Breast epithelium (tissue), 4 donors: ENCODE data around the gene ARHGAP8. TPM values are rescaled to one million over a fixed set of nuclear protein-coding genes. Genes with fewer than 3 reads are reported as not detected.

Experiments used
- DNase-seq, 2 donors: peaks; one replicate each; pipeline ENCODE4 v3.0.0-alpha.2; 2019; ENCODE audit warnings: low spot score in 2 of 2
- H3K27ac ChIP-seq, 2 donors: fragments of 200-600 bp; sonication (generic) in 1 of 2; one replicate each; pipeline ENCODE4 v1.5.1; 2016 to 2019; ENCODE audit warnings: mild to moderate bottlenecking in 1 of 2
- H3K27me3 ChIP-seq, 2 donors: fragments of 200-600 bp; sonication (generic) in 1 of 2; one replicate each; pipeline versions ENCODE4 v1.5.1 to v1.6.0; 2017 to 2019; ENCODE audit warnings: control low read depth in 1 of 2, mild to moderate bottlenecking in 1 of 2
- H3K36me3 ChIP-seq: fragments of 200-600 bp; one replicate; pipeline ENCODE4 v1.5.1; 2019
- H3K4me1 ChIP-seq, 2 donors: fragments of 200-600 bp; sonication (generic); one replicate each; pipeline ENCODE4 v1.5.1; 2016 to 2019; ENCODE audit warnings: control low read depth in 1 of 2
- H3K4me3 ChIP-seq, 3 donors: fragments of 200-600 bp; sonication (generic); 1 replicate in 2 of 3; 2 replicates in 1 of 3; pipeline ENCODE4 v1.5.1; 2016 to 2019; ENCODE audit warnings: mild to moderate bottlenecking in 3 of 3, moderate library complexity in 2 of 3
- H3K9me3 ChIP-seq, 2 donors: fragments of 200-600 bp; sonication (generic) in 1 of 2; one replicate each; pipeline ENCODE4 v1.5.1; 2016 to 2019; ENCODE audit warnings: control low read depth in 1 of 2
- CTCF ChIP-seq, 3 donors: fragments of 450-650 bp; IDR thresholded peaks; one replicate each; pipeline ENCODE4 v1.5.1; 2016 to 2017; ENCODE audit warnings: antibody characterized with exemption in 3 of 3, mild to moderate bottlenecking in 3 of 3, moderate library complexity in 3 of 3
- POLR2A ChIP-seq: fragments of 450-650 bp; IDR thresholded peaks from one replicate; pipeline ENCODE4 v1.6.1; 2016; ENCODE audit warnings: antibody characterized with exemption, mild to moderate bottlenecking, moderate library complexity
- POLR2AphosphoS5 ChIP-seq, 3 donors: sonication (generic); formaldehyde crosslinking; IDR thresholded peaks; one replicate each; pipeline ENCODE4 v1.6.1; 2017; ENCODE audit warnings: antibody characterized with exemption in 3 of 3
- intact Hi-C: fragments of 100-400 bp; cut with DNase I; formaldehyde crosslinking; loops from one replicate; pipeline ENCODE4 v1.15.1; 2023; ENCODE audit warnings: low total_unique reads
- total RNA-seq, 3 donors: library from RNA; depleted of rRNA; stranded (reverse); fragments of >200 nt; gene quantifications; one replicate each; pipeline ENCODE4 v1.1.0, GENCODE V29; 2016

The ARHGAP8 gene
- total RNA-seq, 3 donors from 2014 or later = 9.8 to 39.4 (median 32.4) TPM

- no peak for TF ChIP-seq POLR2AphosphoS5 (IDR thresholded peaks at IDR 0.05)
- TF ChIP-seq POLR2A = no peak
- no peak for TF ChIP-seq CTCF (IDR thresholded peaks at IDR 0.05)
- no peaks in the 10 kb centered on the region for H3K9me3 ChIP-seq
- DNase-seq = no peak
Observed at GRCh38 chr22:44783091-44783490, 30.7 kb downstream of the ARHGAP8 start.

GRCh38 chr22:44783581-44783980 lies 31.2 kb downstream of the ARHGAP8 start:
- TF ChIP-seq CTCF (IDR thresholded peaks at IDR 0.05) = no peak
- no peak for TF ChIP-seq POLR2A
- no peak for TF ChIP-seq POLR2AphosphoS5 (IDR thresholded peaks at IDR 0.05)
- H3K9me3 ChIP-seq = no peaks in the 10 kb centered on the region
- intact Hi-C loops = no loop called here
- no peak overlapping the region for H3K27ac ChIP-seq
- DNase-seq = no peak
- no peaks in the 10 kb centered on the region for H3K4me1 ChIP-seq
- no peaks in the 10 kb centered on the region for H3K36me3 ChIP-seq
- no peak overlapping the region for H3K4me3 ChIP-seq
- H3K27me3 ChIP-seq = no peaks in the 10 kb centered on the region

More at GRCh38 chr22:44783091-44783490, 30.7 kb downstream of the ARHGAP8 start:
- no peak overlapping the region for H3K27ac ChIP-seq
- H3K4me1 ChIP-seq = no peaks in the 10 kb centered on the region
- intact Hi-C loops = no loop called here
- no peaks in the 10 kb centered on the region for H3K27me3 ChIP-seq
- H3K4me3 ChIP-seq = no peak overlapping the region
- H3K36me3 ChIP-seq = no peaks in the 10 kb centered on the region

- H3K27me3 ChIP-seq = no peaks in the 10 kb centered on the region
- H3K36me3 ChIP-seq = no peaks in the 10 kb centered on the region
- no peak overlapping the region for H3K27ac ChIP-seq
- no peak overlapping the region for H3K4me3 ChIP-seq
- intact Hi-C loops = no loop called here
- H3K4me1 ChIP-seq = no peaks in the 10 kb centered on the region
- TF ChIP-seq POLR2AphosphoS5 (IDR thresholded peaks at IDR 0.05) = no peak
- TF ChIP-seq CTCF (IDR thresholded peaks at IDR 0.05) = no peak
- TF ChIP-seq POLR2A = no peak
- H3K9me3 ChIP-seq = no peaks in the 10 kb centered on the region
- no peak for DNase-seq
Observed at GRCh38 chr22:44786136-44786535, 33.8 kb downstream of the ARHGAP8 start.

- H3K4me3 ChIP-seq = no peak overlapping the region
- no peak for DNase-seq
- no peaks in the 10 kb centered on the region for H3K36me3 ChIP-seq
- TF ChIP-seq POLR2A = no peak
- no peak for TF ChIP-seq CTCF (IDR thresholded peaks at IDR 0.05)
- no peak for TF ChIP-seq POLR2AphosphoS5 (IDR thresholded peaks at IDR 0.05)
- intact Hi-C loops = no loop called here
- no peaks in the 10 kb centered on the region for H3K4me1 ChIP-seq
- H3K9me3 ChIP-seq = no peaks in the 10 kb centered on the region
- H3K27me3 ChIP-seq = no peaks in the 10 kb centered on the region
- no peak overlapping the region for H3K27ac ChIP-seq
Observed at GRCh38 chr22:44786610-44787009, 34.2 kb downstream of the ARHGAP8 start.

- Histone ChIP-seq H3K9me3 (no peaks in the 10 kb centered on the region), H3K27me3 (no peaks in the 10 kb centered on the region), H3K27ac (no peak overlapping the region), H3K4me3 (no peak overlapping the region), H3K36me3 (no peaks in the 10 kb centered on the region), H3K4me1 (no peaks in the 10 kb centered on the region)
- no peak for DNase-seq
- TF ChIP-seq CTCF (IDR thresholded peaks at IDR 0.05) (no peak), POLR2AphosphoS5 (IDR thresholded peaks at IDR 0.05) (no peak), POLR2A (no peak)
- intact Hi-C loops = no loop called here
Observed at GRCh38 chr22:44787832-44788231, 35.5 kb downstream of the ARHGAP8 start.
